Kidney glomerular epithelial cell (primary cell): Measurements from ENCODE around the gene BRAP.
A peak's percentile ranks its signal among the peaks of the same experiment; 100 is the strongest.
"Not testable (repeated sequence)": the region's sequence is repeated elsewhere in the genome, so short reads cannot be mapped to it uniquely, and the experiment has no call there.

Experiments
- DNase-seq: peaks from one replicate; lab custom pipeline; 2025; lab: John Stamatoyannopoulos, UW

BRAP gene

DNA sequence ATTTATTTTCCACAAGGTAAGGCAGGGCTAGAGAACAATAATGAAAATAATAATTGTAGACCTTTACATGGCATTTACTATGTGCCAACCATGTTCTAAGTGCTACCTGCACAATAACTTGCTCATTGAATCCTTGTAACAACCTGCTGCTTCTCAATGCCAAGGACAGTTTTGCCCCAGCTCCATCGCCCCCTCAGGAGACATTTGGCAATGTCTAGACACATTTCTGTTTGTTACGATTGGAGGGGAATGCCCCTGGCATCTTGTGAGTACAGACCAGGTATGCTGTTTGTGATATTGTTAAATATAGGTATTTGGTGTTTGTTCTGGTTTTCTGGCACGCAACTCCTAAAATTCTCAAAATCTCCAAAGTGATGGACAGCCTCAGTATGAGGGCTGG is 78.5 kb downstream of the BRAP start:
- no peak for DNase-seq

- no peak for DNase-seq
These were observed 79.0 kb downstream of the BRAP start for GRCh38 chr12:111606767-111607230.

DNA sequence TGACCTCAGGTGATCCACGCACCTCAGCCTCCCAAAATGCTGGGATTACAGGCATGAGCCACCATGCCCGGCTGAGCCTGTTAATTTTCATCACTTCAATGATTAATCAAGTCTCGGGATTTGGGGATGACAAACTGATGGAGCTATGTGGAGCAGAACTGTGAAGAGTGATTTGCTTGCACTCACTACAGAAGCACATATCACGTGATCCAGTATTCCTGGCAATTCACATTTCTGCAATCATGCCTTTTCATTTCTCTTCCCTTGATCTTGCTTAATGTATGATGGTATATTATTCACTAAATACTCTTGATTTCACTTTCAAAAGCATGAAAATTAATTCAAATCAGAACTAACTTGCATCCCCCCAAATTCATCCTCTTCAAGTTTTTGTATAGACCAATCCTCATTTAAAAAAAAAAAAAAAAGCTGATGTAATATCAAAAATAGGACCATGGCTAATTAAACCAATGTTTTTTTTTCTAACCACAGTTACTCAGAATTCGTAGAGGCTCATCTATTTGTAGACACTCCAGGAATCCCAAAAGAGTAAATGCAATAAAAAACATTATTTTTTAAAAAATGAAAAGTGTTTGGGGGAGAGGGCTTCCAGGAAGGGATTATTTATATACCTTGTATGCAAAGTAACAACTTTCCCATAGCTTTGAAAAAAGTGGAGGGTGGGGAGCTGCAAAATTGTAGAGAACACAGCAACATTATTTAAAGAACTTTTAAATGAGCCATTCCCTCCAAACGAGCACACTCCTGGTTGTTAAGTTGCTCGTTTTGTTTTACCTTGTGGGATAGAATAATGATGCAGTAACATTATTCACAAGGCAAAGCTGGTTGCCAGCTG is 79.6 kb downstream of the BRAP start:
- DNase-seq, result no peak

- not testable (repeated sequence) for DNase-seq
These were observed 82.9 kb downstream of the BRAP start for GRCh38 chr12:111602857-111603256.

- DNase-seq, result no peak
These were observed 83.4 kb downstream of the BRAP start for GRCh38 chr12:111602348-111602747.

- DNase-seq, result not testable (repeated sequence)
These were observed 84.8 kb downstream of the BRAP start for GRCh38 chr12:111600986-111601385.

- no peak for DNase-seq
These were observed 85.5 kb downstream of the BRAP start for GRCh38 chr12:111600205-111600642.

GRCh38 chr12:111599453-111600204 is 86.1 kb downstream of the BRAP start:
- peak; percentile 80 for DNase-seq

- peak; percentile 54 for DNase-seq
These were observed 86.9 kb downstream of the BRAP start, which contains the start of gene ATXN2 for GRCh38 chr12:111598637-111599452. TSS of gene ATXN2 (minus strand) at chr12:111599315. CDS start at chr12:111599034, 281 bp downstream.

DNA sequence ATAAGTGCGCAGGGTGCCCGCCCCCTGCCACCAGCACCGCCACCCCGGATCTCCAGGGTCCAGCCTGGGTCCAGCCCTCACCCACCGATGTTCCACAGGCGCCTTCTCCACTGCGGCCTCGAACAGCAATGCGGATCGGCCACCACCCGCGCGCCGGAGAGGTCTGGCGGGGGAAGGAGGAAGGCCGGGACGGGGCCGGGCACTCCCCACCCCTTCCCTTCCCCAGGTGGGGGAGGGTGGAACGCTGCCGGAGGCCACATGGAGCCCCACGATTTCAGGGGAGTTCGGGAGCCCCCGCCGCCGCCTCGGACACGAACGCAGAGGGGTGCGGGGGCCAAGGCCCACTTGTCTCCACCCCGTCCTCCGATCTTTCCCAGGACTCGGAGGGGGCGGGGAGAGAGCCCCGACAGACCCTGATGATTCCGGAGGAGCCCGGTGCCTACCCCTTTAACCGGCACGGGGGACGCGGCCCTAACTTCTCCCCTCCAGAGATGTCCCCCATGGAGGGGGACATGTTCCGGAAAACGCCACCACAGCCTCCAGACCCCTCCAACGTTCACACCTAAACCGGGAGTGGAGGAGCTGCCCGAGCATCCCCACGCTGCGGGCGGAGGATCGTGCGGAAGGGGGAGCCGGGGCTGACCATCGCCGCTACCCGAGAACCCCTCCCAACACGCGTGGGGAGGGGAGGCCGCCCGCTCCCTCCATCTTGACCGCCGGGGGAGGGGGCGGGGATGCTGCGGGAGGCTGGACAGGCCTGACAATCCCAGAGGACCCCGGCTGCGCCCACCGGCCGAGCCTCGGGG is 87.7 kb downstream of the BRAP start:
- no peak for DNase-seq

DNA sequence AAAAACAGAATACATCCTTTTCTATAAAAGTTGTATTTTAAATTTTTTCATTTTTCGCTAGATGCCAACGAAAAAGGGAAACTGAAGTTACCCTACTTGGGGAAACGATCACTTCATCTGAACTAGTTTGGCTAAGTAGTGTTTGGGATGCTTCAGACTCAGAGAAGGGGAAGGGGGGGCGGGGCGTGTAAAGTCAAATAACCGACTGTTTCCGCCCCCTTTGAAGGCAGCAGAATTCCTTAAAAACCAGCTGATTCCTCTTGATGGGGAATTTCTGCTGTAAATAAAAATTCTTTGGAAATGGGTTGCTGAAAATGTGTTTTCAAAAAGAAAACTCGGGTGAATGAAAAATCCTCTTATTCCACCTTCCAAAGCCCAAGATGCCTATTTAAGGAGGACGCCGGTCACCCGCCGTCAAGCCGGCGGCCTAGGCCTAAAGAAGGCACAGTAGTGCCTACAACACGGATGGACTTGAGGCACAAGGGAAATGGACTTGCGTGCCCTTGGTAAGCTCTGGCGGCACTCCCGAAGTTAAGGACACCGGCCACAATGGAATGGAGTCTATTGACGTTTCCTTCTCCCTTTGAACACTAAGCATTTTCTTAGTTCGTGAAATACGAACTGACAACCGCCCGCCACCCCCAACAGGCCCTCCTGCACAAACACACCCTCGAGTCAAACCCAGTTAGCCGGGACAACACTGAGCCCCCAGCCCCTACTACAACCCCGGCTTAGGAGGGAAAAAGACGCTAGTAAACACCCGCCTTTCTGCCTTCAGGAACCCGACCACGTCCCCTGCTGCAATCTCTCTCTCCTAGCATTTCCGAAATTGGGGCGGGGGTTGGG is 88.5 kb downstream of the BRAP start:
- peak; percentile 31 for DNase-seq

GRCh38 chr12:111595341-111595835 is 90.4 kb downstream of the BRAP start:
- not testable (repeated sequence) for DNase-seq
